GM12891 (cell line): ENCODE measurements around the gene LRRC15.
A peak's percentile ranks its signal among the peaks of the same experiment; 100 is the strongest.

Experiments used
- DNase-seq: peaks from one replicate; pipeline ENCODE4 v3.0.0; 2011; ENCODE audit warnings: low spot score; ENCODE audit not compliant: insufficient read length
- FAIRE-seq: peaks from 2 replicates; lab custom pipeline; 2011; peaks lifted over from hg19 to GRCh38; lab: Jason Lieb, UNC
- PAX5 ChIP-seq: IDR thresholded peaks from 2 replicates; pipeline ENCODE4 v1.6.1; 2011; ENCODE audit warnings: low read length, moderate library complexity, mild to moderate bottlenecking; ENCODE audit not compliant: insufficient read depth, severe bottlenecking
- POLR2A ChIP-seq: IDR thresholded peaks from 2 replicates; pipeline ENCODE4 v1.6.1; 2011; ENCODE audit warnings: low read depth, low read length, control low read depth
- POLR2AphosphoS5 ChIP-seq: IDR thresholded peaks from 2 replicates; pipeline ENCODE4 v1.6.1; 2011; ENCODE audit warnings: low read depth, low read length, control low read depth
- POU2F2 ChIP-seq: IDR thresholded peaks from 2 replicates; pipeline ENCODE4 v1.6.1; 2011; ENCODE audit warnings: low read depth, mild to moderate bottlenecking, control low read depth, low read length, moderate library complexity
- SPI1 ChIP-seq: IDR thresholded peaks from 2 replicates; pipeline ENCODE4 v1.6.1; 2011; ENCODE audit warnings: low read depth, low read length, control low read depth
- TAF1 ChIP-seq: IDR thresholded peaks from 2 replicates; pipeline ENCODE4 v1.6.1; 2011; ENCODE audit warnings: low read depth, low read length, control low read depth

LRRC15 gene

DNA sequence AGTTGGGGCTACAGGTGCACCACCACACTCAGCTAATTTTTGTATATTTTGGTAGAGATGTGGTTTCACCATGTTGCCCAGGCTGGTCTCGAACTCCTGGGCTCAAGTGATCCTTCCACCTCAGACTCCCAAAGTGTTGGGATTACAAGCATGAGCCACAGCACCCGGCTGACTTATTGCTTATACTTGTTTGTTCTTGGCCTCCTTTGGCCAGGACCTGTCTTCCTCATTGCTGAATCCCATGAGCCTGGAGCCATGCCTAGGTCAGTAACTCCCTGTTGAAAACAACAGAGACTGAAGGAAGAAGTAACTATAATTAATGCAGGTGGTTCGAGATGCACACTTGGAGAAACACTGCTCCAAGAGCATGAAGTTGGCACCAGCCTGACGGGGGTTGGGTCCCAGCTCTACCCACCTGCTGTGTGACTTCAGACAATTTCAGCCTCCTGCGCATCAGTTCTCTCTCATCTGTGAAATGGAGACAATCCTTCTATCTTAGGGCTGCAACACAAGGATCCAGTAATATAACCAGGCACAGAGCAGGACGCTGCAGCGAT, 57.3 kb downstream of the LRRC15 start:
- FAIRE-seq, result no peak
- no peak for DNase-seq
- TF ChIP-seq TAF1, result no peak

DNA sequence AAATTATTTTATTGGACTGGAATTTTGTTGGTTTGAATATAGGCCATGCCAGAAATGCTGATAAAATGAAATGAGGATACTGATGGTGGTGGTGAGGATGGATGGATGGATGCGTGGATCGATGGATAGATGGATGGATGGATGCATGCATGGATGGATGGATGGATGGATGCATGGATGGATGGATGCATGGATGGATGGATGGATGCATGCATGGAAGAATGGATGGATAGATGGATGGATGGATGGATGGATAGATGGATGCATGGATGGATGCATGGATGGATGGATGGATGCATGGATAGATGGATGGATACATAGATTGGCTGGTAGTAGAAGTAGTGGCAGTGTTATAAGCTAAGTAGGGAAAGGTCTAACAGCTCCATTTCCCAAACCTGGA, 58.5 kb downstream of the LRRC15 start:
- DNase-seq (no peak), FAIRE-seq (no peak)
- TF ChIP-seq TAF1 (no peak), POLR2A (no peak), SPI1 (no peak), POLR2AphosphoS5 (no peak), PAX5 (no peak), POU2F2 (no peak)

DNA sequence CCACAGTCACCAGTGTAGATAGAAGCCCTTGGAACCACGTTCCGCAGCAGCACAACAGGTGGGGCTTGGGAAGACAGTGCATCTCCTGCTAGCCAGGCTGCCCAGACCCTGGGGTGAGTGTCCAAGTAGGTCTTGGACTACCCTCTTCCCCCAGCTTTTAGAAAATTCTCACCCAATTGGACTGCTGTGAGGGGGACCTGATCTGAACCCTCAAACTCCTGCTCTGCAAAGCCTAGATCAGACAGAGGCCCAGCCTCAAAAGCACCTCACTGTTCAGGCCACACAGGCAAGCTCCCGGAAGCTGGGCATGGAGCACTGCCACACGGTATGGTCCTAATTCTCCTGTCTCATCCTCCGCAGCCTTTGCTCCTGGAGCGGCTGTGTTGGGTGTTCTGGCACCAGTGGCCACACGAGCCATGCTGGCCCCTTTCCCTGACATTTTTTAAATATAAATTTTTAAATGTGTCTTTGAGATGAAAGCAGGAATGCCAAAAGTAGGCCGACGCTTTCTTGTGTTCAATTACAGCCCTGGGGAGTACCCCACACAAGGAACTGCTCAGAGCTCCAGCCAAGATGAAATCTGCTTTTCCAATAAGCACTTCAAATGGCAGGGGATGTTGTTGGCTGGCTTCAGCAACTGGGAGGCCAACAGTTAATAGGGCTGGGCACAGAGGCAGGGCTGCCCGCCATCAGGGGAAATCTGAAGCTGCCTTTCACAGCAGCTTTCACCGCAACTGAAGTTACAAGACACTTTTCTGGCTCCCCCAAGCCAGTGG, 59.3 kb downstream of the LRRC15 start:
- FAIRE-seq, result no peak
- TF ChIP-seq POU2F2 (no peak), PAX5 (no peak), SPI1 (no peak), POLR2AphosphoS5 (no peak), TAF1 (no peak), POLR2A (no peak)
- no peak for DNase-seq

DNA sequence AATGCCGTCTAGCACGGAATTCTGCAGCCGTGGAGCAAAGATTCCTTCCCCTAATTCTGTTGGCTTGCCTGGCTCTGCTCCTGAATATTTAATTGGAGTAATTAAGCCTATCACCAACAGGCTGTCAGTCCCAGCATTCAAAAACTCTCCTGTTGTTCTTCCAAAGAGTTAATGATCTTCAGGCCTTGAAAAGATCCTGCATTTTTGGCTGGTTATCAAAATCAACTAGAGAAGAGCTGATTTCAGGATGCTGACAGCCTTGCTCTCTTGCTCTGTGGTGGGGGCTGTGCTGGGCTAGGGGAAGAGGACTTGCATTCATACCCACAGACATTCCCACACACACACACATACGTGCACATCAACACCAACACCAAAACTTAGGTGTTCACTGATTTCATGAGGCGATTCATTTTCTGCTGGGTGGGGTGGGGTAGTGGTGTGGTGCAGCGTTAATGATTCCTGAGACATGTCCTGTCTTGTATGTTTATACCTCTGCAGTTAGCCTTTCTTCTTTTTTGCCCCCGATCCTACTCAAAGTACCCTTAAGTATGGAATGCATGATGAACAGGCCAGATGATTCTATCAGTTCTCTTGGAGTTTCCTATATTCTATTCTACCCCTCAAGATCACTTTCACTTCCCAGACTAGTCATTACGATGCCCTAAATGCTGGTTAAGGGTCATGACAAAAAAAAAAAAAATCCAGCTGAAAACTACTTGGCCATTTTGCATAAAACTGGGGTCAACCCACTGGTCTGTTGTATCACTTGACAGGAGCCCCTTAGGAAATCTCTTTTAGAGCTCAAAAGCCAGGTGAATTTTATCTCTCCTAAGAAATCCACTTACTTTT, 60.7 kb downstream of the LRRC15 start:
- peak; percentile 49 for TF ChIP-seq SPI1
- no peak for TF ChIP-seq TAF1
- DNase-seq (no peak), FAIRE-seq (peak; percentile 86)

DNA sequence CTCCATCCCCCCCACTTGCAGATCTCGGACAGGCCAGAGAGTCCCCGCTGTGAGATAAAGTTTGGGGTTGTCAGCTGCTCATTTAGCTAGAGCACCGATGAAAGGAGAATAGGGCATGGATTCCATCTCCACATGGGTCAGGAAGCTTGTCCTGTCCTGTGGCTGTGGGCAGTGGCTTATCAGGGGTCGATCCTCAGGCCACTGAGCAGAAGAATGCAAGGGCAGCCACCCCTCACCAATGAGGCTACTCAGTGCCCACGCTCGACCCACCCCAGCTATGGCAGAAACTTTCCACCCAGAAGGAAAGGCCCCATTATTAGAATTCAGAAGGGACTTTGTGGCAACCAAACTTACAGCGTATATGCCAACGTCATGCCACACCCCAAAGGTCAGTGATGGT, 61.7 kb downstream of the LRRC15 start:
- no peak for FAIRE-seq
- DNase-seq, result no peak
- TF ChIP-seq SPI1 (no peak), POLR2AphosphoS5 (no peak), POLR2A (no peak), TAF1 (no peak), PAX5 (no peak), POU2F2 (no peak)

DNA sequence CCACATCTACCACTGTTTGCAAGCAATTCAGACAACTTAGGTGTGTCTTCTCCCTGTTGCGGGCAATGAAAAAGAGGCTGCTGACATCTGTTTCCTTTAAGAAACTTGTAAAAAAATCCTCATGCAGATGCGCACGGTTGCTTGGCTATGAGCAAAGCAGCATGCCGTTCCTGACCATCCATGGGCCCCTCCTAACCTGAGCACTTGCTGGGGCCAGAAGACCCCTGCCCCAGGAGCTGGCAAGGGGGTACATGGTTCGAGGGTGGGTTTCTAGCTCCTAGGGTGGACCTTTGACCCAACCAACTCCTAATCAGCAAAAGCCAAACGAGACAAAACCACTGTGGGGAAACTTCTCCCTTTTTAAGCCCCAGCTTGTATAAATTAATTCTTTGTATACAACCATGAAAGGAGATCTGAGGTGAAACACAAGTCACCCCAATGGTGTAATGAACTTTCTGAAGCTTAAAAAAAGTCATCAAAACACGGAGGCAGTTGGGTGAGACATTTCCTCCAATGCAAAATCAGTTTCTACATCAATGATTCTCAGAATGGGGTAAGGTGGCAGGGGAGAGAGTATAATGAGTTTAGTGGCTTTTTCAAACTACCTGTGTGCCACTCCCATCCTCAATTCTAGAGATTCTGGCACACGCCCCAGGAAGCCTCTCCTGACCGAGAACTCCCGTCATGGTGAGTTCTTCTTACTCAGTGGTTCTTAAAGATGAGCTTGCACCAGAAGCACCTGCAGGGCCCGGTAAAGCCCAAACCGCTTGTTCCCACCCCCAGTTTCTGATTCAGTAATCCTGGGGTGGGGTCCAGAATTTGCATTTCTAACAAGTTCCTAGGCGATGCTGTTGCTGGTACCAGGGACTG, 62.5 kb downstream of the LRRC15 start:
- peak; percentile 92 for FAIRE-seq
- TF ChIP-seq SPI1 (no peak), POLR2A (no peak), TAF1 (no peak; the same call in 1 of the 2 replicates), POU2F2 (peak; percentile 86), PAX5 (peak; percentile 6)
- no peak for DNase-seq

DNA sequence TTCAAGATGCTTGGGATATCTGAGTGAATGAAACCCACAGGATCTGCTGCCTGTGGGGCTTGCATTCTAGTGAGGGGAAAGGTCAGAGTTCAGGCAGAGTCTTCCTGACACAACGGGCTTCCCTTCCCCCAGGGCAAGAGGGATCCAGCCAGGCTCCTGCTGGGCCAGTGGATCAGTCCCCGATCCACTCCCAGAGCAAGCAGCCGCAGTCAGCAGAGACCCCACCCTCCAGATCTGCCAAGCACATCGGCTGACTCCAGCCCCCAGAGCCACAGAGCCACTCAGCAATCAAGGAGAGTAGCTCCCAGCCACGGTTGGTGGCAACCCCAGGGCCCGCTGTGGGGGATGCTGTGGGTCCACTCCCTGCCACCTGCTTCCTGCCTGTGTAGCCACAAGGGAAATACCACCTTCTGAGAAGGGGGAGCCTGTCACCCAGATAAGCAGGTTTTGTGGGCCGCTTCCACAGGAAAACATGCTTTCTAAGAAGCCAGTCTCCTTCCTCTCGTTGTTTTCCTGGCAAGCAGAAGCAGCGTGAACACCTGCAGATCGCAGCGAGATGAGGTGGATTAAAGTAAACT, 63.3 kb downstream of the LRRC15 start:
- FAIRE-seq (no peak), DNase-seq (no peak)
- TF ChIP-seq SPI1 (no peak), POLR2A (no peak), PAX5 (no peak), TAF1 (no peak), POU2F2 (no peak), POLR2AphosphoS5 (no peak)

DNA sequence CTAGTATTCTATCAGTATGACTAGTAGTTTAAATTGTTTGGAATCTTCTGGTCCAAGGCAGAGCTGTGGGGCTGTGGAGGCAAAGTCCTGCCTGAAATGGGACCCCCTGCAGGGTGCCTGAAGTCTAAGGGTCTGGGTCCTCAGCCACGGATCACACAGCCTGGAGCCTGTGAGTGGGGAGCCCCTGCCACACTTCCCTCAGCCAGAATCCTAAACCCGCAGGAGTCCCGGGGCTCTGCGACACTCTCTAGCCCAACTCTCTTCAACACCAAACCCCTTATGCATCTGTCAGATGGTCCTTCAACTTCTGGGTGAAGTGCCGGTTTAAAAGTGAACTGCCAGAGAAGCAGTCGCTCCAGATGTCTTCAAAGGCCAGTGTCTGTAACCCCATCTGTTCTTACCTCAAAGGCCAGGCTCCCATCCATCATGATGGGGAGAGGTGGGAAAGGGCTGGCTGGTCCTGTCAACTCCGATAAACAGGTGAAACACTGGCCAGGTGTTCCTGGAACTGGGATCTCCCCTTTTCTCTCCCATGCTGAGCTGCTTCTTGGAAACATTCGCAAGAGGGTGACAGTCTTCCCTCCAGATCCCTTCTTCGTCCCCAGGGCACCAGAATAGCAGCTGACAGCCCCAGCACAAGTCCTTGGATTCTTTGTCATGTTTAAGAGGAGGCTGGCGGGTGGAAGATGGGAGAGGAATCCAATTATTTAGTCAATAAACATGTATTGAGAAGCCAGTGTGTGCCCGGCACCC, 64.0 kb downstream of the LRRC15 start:
- TF ChIP-seq PAX5, result no peak
- TF ChIP-seq TAF1, result no peak
- no peak for TF ChIP-seq POLR2AphosphoS5
- no peak for TF ChIP-seq POU2F2
- TF ChIP-seq SPI1, result no peak
- no peak for TF ChIP-seq POLR2A
- DNase-seq (no peak), FAIRE-seq (peak; percentile 80)
